ENCODE data around the gene THSD7A.

The THSD7A gene

DNA sequence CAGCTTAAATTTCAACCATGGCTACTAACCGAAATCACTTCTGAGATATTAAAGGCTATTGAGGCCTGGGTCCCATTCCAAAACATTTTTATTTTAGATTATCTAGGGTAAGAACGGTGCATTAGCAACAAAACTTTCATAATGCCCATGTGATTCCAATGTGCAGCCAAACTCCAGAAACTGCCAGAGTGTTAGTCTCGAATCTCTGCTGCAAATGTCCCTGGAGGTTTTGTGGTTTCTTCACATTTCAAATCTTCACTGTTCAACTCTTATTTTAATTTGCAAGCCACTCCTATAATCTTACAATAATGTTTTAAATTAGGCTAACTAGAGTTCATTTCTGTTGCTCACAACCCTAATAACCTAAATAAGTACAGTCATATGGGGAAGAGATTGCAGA, 501.3 kb downstream of the THSD7A start:
- TF ChIP-seq POU2F2 (IDR thresholded peaks at IDR 0.05; ENCODE audit: low read depth, low read length): no peak
- no peak for TF ChIP-seq POLR2A (IDR thresholded peaks at IDR 0.05; ENCODE audit: low read depth, low read length)
- TF ChIP-seq PAX5 (IDR thresholded peaks at IDR 0.05; ENCODE audit: insufficient read depth, low read length, severe bottlenecking): no peak
- TF ChIP-seq TAF1 (IDR thresholded peaks at IDR 0.05; ENCODE audit: low read depth, low read length): no peak
- TF ChIP-seq SPI1 (IDR thresholded peaks at IDR 0.05; ENCODE audit: low read depth, low read length): no peak
- no peak for TF ChIP-seq POLR2AphosphoS5 (IDR thresholded peaks at IDR 0.05; ENCODE audit: low read depth, low read length)
- FAIRE-seq: no peak
- no peak for DNase-seq (ENCODE audit: insufficient read length, low spot score)

DNA sequence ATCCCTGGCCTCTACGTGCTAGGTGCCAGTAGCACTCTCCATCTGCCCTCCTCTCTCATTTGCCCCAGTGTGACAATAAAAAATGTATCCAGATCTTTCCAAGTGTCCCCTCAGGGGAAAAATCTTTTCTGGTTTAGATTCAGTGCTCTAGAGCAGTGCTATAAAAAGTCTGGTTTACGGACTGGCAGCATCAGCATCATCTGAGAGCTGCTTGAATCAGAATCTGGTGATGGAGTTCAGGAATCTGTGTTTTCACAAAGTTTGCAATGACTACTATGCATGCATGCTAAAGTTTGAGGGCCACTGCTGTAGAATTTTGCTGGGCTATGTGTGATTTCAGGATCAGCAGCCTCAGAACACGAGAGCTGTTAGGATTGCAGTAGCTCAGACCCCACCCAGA, 501.8 kb downstream of the THSD7A start:
- DNase-seq (ENCODE audit: insufficient read length, low spot score): no peak
- no peak for FAIRE-seq
- no peak for TF ChIP-seq PAX5 (IDR thresholded peaks at IDR 0.05; ENCODE audit: insufficient read depth, low read length, severe bottlenecking)
- no peak for TF ChIP-seq POLR2AphosphoS5 (IDR thresholded peaks at IDR 0.05; ENCODE audit: low read depth, low read length)
- TF ChIP-seq POU2F2 (IDR thresholded peaks at IDR 0.05; ENCODE audit: low read depth, low read length): no peak
- no peak for TF ChIP-seq POLR2A (IDR thresholded peaks at IDR 0.05; ENCODE audit: low read depth, low read length)
- no peak for TF ChIP-seq TAF1 (IDR thresholded peaks at IDR 0.05; ENCODE audit: low read depth, low read length)
- TF ChIP-seq SPI1 (IDR thresholded peaks at IDR 0.05; ENCODE audit: low read depth, low read length): no peak

DNA sequence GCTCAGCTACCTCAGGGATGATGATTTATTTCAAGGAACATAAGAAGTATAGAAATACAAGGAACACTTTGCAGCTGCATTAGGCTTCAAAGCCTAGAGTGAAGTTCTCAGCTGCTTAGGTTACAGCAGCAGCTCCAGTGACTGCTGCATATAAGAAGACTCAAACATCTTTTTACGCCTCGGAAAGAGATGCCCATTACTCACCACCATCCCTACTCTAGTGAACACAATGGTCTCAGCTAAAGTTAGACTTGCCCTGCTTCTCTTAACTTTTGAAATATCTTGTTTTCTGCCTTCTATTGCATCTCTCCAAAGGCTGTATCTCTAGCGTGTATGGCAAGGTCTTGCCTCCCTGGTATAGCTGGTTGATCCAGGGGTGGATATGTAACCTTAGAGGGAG, 502.4 kb downstream of the THSD7A start:
- FAIRE-seq: no peak
- no peak for TF ChIP-seq PAX5 (IDR thresholded peaks at IDR 0.05; ENCODE audit: insufficient read depth, low read length, severe bottlenecking)
- no peak for TF ChIP-seq SPI1 (IDR thresholded peaks at IDR 0.05; ENCODE audit: low read depth, low read length)
- no peak for TF ChIP-seq TAF1 (IDR thresholded peaks at IDR 0.05; ENCODE audit: low read depth, low read length)
- no peak for TF ChIP-seq POLR2AphosphoS5 (IDR thresholded peaks at IDR 0.05; ENCODE audit: low read depth, low read length)
- no peak for TF ChIP-seq POLR2A (IDR thresholded peaks at IDR 0.05; ENCODE audit: low read depth, low read length)
- TF ChIP-seq POU2F2 (IDR thresholded peaks at IDR 0.05; ENCODE audit: low read depth, low read length): no peak

DNA sequence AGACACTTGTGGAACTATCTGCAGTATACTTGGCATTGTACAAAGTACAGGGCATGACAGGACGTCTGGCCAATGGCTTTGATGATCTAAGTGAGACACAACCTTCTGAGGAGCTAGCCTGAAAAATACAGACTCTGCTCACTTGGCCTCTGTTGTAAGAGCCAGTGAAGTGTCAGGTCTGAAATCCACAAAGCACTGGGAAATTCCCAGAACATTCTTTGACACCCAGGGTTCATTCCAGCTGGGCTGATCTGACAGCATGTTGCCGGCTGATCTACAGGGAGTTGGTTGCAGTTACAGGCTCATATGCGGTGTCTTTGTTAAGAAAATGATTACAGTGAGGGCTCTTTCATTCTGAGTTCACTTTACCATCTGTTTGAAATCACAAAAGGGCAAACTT, 503.7 kb downstream of the THSD7A start:
- no peak for TF ChIP-seq POLR2AphosphoS5 (IDR thresholded peaks at IDR 0.05; ENCODE audit: low read depth, low read length)
- TF ChIP-seq POU2F2 (IDR thresholded peaks at IDR 0.05; ENCODE audit: low read depth, low read length): no peak
- no peak for TF ChIP-seq PAX5 (IDR thresholded peaks at IDR 0.05; ENCODE audit: insufficient read depth, low read length, severe bottlenecking)
- TF ChIP-seq POLR2A (IDR thresholded peaks at IDR 0.05; ENCODE audit: low read depth, low read length): no peak
- no peak for TF ChIP-seq SPI1 (IDR thresholded peaks at IDR 0.05; ENCODE audit: low read depth, low read length)
- TF ChIP-seq TAF1 (IDR thresholded peaks at IDR 0.05; ENCODE audit: low read depth, low read length): no peak
- DNase-seq (ENCODE audit: insufficient read length, low spot score): no peak
- FAIRE-seq: no peak

More for the DNA sequence above, 502.4 kb downstream of the THSD7A start:
- no peak for DNase-seq (ENCODE audit: insufficient read length, low spot score)

DNA sequence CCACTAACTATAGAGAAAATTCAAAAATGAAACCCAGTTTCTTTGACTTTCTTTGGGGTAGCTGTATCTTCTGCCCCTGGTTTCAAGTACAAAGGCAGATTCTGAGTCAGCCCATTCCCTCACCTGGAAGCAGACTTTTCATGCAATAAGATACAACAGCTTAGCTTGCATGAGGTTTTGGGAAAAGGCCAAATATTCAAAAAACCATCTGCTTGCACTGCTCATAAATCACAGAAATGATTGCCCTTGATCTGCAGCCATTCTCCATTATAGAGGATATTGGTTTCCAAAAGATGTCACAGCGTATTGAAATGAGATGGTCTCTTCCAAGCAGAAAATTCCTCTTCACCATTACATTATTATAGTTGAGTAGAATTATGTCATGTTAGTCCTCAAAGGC, 504.4 kb downstream of the THSD7A start:
- DNase-seq (ENCODE audit: insufficient read length, low spot score) (no peak), FAIRE-seq (no peak)

More for the DNA sequence above, 504.4 kb downstream of the THSD7A start:
- no peak for TF ChIP-seq PAX5 (IDR thresholded peaks at IDR 0.05; ENCODE audit: insufficient read depth, low read length, severe bottlenecking)

Data from GM12891 (cell line).